ENCODE measurements around the gene SLC30A1. TPM values are rescaled to one million over a fixed set of nuclear protein-coding genes. Genes with fewer than 3 reads are reported as not detected.

The SLC30A1 gene
- total and polyA plus RNA-seq, 2 of the 13 experiments (the other 11 are each of a cell fraction or from before 2014, with no cell fraction given), result 5.9 to 24.4 TPM

- TF ChIP-seq ZBTB10 (CRISPR knock-in tag; IDR thresholded peaks at IDR 0.05; ENCODE audit: borderline replicate concordance) (peak; percentile 85), ZNF781 (CRISPR knock-in tag; IDR thresholded peaks at IDR 0.05; ENCODE audit: borderline replicate concordance, not compliant biosample characterization) (no peak), ZNF558 (CRISPR knock-in tag; IDR thresholded peaks at IDR 0.05; ENCODE audit: borderline replicate concordance) (peak; percentile 34; the same call in 1 of the 2 replicates), CREM (IDR thresholded peaks at IDR 0.05) (peak; percentile 56), CREM (CRISPR knock-in tag; IDR thresholded peaks at IDR 0.05) (no peak), SP1 (IDR thresholded peaks at IDR 0.05) (peak; percentile 86), SP1 (CRISPR knock-in tag; IDR thresholded peaks at IDR 0.05) (peak; percentile 98), NR1H2 (CRISPR knock-in tag; IDR thresholded peaks at IDR 0.05; ENCODE audit: borderline replicate concordance, low read depth) (no peak), MEF2D (CRISPR knock-in tag; IDR thresholded peaks at IDR 0.05) (no peak), BRF2 (CRISPR knock-in tag; IDR thresholded peaks at IDR 0.05) (0 out of 2 replicates have a peak, but pooled peaks have one; percentile 2), ZNF678 (CRISPR knock-in tag; IDR thresholded peaks at IDR 0.05) (no peak), RORA (CRISPR knock-in tag; IDR thresholded peaks at IDR 0.05) (no peak), NR0B2 (CRISPR knock-in tag; IDR thresholded peaks at IDR 0.05) (no peak), IRF2 (CRISPR knock-in tag; IDR thresholded peaks at IDR 0.05) (no peak; the same call in 1 of the 2 replicates), ZNF138 (CRISPR knock-in tag; IDR thresholded peaks at IDR 0.05; ENCODE audit: low read depth) (0 out of 2 replicates have a peak, but pooled peaks have one; percentile 30), ZNF772 (CRISPR knock-in tag; IDR thresholded peaks at IDR 0.05) (no peak), ZNF605 (CRISPR knock-in tag; IDR thresholded peaks at IDR 0.05) (no peak), PATZ1 (CRISPR knock-in tag; IDR thresholded peaks at IDR 0.05) (peak; percentile 5; the same call in 1 of the 2 replicates), TEAD3 (CRISPR knock-in tag; optimal IDR thresholded peaks at IDR 0.05; ENCODE audit: borderline replicate concordance) (peak; percentile 14), HMGXB4 (CRISPR knock-in tag; IDR thresholded peaks at IDR 0.05; ENCODE audit: borderline replicate concordance in 1 of 2, low read depth in 1 of 2) (peak in 1 of 2 experiments; percentile 44; a peak in 2 of 4 replicates), BRD4 (CRISPR knock-in tag; IDR thresholded peaks at IDR 0.05) (0 out of 2 replicates have a peak, but pooled peaks have one; percentile 23)
Observed at GRCh38 chr1:211578640-211579439, at the start of gene SLC30A1 (continued).

Measured in HepG2 (cell line).